CD4-positive, alpha-beta T cell treated with Interleukin-4 for 1 hour (primary cell): ENCODE measurements around the gene KIF26B.

ENCODE experiments used
- DNase-seq, 2 donors: peaks; one replicate each; pipeline ENCODE4 v3.0.0-alpha.2; 2020 to 2022

Gene KIF26B

DNA sequence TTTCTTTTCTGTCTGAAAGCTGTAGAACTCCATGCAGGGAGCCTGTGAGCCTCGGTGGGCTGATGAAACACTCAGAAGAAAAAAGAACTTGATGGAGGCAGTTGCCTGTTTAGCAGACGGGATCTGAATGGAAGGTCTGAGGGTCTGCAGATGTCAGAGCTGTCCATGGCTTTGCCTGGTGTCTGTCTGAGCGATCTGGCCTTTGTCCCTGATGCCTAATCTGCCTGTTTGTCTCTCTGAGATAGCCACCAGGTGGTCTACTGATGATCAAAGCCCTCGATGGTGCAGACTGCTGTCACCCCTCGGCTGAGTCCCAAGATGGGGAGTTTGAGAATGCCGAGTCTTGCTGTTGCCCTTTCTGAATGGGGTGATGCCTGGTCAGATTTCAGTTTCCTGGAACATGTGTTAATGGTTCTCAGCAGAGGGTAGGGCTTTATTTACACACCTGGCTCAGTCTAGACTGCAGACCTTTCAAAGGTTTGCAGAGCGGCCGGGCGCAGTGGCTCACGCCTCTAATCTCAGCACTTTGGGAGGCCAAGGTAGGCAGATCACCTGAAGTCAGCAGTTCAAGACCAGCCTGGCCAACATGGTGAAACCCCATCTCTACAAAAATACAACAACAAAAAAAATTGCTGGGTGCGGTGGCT lies 90.4 kb downstream of the KIF26B start:
- DNase-seq: no peak

DNA sequence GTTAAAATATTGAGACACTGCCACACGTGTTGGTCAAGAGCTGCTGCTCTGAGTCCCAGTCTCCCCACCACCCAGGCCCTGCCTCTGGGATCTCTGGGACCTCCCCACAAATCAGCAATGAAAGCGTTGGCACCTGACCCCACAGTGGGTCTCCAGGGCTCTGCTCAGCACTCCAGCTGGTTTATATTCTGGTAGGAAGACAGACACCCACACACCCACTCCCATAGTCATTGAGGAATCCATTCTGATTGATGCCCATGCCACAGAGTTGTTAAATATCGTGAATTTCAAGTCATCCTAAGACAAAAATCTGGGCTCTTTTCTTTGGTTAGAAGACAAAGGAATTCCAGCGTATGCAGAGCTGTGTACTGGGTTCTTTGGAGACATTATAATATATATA lies 91.6 kb downstream of the KIF26B start:
- DNase-seq: no peak

DNA sequence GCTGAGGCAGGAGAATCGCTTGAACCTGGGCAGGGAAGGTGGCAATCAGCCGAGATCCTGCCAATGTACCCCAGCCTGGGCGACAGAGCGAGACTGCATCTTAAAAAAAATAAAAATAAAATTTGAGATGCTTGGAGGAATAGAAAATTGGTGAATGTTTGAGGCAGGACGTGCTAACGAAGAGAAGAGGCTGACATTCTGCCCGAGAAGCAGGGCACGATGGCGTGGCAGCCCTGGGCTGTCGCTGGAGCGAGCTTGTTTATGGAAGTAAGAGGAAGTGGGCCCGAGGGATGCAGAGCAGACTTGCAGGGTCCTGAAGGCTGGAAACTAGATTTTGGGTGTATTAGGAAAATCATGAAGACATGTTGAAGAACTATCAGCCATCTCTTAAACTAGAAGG lies 92.6 kb downstream of the KIF26B start:
- DNase-seq: no peak

DNA sequence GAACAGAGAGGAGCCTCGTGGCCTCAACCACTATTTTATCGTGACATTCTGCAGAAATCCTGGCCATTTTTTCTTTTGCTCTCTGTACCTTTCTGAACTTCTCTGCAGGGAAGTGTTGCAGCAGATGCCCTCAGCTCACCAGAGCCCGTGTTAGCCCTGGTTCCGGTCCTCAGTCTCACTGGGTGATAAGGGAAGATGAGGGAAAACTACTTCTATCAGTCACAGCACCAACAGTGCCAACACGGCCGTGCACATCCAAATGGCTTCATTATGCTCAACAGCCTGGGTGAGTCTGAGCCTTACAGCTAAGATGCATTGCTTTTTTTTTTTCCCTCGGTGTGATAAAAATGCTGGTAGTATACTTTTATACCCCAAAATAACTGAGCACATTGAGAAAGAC lies 93.0 kb downstream of the KIF26B start:
- no peak for DNase-seq

DNA sequence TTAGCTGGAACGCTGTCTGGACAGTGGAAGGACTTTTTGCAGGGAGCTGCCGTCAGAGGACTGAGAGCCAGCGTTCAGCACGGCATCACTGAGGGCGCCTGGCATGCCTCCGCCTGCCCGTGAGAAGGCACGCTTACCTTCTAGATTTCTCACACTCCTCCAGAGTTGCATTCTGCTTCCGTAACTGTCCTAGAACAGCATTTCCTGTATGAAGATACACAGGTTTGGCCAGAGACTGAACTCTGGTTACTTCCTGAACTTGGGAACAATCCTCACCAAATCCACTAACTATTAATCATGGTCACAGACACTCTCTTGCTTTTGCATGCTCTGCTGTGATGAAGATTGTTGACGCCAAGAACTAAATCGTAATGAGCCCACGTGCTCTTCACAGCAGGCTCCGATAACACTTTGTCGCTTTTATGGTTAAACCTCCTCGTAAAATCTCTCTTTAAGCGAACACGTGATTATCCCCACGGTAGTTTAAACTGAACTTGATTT lies 93.5 kb downstream of the KIF26B start:
- DNase-seq: no peak

DNA sequence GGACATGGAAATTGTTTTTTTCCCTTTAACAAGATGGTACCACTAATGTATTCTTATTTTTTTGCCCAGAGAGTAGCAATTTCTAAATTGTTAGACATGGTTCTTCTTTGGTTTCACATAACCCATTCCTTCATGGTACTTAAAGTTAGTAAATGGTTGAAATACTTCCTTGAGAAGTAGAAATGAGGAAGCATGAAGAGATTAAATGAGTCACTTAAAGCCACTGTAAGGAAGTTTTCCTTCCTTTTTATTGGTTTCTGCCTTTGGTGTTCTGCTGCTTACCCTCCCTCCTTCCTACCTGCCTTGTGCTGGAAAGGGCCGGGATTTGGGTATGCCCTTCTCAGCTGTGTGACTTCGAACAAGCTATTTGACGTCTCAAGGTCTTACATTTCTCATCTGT lies 101.0 kb downstream of the KIF26B start:
- DNase-seq: no peak

DNA sequence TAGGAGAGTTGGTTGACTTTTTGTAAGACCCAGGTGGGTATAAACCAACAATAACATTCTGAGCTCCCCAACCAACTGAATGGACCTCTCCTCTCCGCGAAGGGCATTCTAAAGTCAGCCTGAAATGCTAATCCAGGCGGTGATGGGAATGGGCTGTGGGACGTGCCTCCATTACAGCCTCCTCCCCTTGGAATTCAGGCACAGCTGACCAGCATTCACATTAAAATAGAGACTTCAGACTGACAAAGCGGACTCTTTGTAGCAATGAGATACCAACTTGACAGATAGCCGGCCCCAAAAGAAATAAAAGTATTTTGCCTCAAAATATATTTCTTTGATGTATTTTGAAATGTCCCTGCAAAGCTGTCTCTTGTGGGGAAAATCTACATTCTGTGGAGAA lies 101.7 kb downstream of the KIF26B start:
- no peak for DNase-seq

DNA sequence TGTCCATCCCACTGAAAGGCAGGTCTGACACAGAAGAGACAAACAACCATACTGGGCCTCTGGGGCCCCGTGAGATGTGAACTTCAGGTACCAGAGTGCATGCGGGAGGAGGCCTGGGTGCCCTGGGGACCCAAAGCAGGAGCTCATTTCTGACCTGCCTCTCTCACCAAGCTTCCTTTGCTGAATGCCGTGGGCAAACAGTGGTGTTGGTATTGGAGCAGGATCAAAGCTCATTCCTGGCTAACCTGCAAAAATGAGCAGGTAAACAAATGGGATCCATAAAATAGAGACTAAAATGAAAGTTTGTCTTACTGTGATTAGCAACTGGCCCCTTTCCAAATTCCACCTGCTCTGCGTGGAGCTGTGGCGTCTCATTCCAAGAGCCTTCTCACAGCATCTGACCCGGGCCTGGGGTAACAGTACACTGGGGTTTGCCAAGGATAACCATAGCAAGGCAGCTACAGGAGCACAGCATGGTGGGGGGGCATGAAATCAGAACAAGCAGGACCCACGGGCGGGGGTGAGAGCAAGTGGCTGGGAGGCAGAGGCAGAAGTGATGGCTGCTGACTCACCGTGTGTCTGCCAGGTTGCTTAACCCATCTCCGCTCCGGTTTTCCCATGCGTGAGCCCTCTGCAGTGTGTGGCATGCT lies 103.6 kb downstream of the KIF26B start:
- peak in 1 of 2 donors; percentile 29 for DNase-seq

DNA sequence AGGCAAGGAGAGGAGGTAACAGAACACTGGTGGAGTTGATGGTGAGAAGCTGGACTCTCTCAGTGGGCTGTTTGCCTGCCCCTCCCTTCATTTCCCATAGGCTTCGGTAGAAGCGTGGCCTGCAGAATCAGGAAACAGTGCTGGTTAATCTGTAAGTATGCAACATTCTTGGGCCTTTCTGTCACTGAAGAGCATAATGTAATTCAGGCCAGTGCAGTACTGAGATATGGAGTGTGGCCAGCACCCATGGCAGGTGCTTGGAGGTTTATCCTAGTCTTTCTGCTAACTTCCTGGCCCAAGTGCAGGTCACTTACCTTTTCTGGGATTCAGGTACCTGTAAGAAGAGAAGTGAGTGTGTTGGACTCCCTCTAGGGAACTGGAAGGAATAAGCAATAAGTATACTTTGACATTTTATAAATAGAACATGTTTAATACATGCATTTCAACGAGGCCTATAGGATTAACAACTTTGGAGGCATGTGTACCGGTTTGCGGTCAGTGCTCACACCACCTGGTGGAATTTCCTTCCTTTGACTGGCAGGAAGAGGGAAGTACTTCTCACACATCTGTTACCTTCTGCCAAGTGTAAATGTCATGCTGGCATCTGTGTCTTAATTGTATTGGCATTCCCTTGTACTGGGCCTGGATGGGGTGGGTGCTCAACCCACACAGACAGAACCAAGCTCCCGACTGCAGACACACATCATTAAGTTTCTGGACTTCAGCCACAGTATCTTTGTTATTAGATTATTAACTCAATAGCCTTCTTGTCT lies 105.5 kb downstream of the KIF26B start:
- no peak for DNase-seq

DNA sequence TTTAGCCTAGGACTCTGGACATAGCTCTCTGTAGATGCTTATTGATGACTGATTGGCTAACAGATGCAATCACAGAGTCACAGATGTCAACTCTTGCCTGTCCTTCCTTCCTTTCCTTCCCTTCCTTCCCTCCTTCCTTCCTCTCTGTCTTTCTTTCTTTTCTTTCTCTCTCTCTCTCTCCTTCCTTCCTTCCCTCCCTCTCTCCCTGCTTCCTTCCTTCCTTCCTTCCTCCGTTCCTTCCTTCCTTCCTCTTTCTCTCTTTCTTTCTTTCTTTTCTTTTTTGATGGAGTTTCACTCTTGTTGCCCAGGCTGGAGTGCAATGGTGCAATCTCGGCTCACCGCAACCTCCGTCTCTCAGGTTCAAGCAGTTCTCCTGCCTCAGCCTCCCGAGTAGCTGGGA lies 106.1 kb downstream of the KIF26B start:
- DNase-seq: no peak

DNA sequence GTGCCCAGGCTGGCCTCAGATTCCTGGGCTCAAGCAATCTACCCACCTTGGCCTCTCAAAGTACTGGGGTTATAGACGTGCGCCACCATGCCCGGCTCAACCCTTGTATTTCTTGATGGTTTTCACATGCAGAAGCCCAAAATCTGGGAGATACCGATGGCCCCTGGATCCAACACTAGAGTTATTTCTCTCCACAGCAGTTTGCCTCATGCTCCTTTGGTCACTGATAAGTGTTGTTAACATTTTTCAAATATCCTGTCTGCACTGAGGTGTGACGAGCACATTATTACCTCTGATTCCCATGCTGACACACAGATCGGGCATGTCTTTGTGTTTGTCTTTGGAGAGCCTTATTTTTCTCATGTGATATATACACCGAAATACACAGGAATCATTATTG lies 107.0 kb downstream of the KIF26B start:
- DNase-seq: no peak

DNA sequence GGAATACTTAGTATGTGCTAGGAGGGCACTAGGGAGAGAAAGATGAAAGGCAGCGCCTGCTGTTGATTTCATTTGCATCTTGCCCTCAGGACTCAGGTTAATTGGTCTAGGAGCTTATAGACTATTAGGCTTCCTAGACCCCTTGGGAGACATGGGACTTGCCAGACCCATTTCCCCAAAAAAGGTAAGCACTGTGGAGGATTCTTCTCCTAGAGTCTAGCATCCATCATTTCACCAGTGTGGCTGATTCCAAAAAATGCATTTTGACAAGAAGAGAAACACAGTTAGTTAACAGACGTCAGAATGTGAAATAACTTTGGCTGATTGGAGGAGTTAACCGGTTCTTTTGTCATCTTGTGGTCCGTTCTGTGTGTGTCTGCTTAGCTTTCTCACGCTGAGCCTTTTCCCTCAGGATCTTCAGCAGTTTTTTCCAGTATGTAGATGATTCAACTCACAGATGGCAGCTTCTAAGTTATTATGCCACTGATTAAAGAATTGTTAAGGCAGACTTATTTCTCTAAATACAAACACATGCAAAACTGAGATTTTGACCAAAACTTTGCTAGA lies 108.8 kb downstream of the KIF26B start:
- no peak for DNase-seq

DNA sequence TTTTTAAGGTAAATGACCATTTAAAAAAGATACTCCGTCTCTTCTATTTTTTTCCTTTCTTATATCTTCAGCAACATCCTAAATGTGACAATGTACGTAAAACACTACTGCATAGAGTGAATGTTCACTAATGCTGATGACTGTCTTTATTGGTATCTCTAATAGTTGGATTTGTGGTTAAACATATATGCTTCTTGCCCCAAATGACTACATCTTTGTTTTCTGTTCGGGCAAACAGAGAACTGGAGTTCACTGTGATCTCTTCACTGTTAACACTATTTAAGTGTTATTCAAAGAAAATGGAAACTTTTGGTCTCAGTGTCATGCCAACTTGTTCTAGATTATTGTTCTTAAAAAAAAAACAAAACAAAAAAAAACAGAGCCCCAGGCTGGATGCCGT lies 109.4 kb downstream of the KIF26B start:
- no peak for DNase-seq

DNA sequence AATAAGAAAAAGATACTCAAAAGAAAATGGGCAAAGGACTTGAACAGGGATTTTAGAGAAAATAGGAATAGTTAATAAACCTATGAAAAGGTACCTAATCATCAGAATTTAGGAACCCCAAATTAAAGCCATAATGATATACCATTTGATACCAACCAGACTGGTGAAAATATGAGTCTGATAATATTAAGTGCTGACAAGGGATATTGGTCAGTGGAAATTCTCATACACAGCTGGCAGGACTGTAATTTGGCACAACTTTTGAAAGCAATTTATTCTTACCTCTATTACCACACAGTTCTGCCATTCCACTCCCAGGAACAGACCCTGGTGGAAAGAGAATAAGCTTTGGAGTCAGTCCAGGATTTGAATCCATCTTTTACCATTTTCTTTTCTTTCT lies 111.3 kb downstream of the KIF26B start:
- DNase-seq: no peak

DNA sequence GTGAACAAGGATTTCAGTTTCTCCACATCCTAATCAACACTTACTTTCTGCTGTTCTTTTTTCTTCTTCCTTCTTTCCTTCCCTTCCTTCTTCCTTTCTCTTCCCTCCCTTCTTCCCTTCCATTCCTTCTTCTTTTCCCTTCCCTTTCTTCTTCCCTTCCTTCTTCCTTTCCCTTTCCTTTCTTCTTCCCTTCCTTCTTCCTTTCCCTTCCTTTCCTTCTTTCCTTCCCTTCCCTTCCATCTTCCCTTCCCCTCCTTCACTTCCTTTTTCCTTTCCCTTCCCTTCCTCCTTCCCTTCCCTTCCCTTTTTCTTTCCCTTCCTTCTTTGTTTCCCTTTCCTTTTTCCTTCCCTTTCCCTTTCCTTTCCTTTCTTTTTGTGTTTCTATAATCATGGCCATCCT lies 115.3 kb downstream of the KIF26B start:
- no peak for DNase-seq

DNA sequence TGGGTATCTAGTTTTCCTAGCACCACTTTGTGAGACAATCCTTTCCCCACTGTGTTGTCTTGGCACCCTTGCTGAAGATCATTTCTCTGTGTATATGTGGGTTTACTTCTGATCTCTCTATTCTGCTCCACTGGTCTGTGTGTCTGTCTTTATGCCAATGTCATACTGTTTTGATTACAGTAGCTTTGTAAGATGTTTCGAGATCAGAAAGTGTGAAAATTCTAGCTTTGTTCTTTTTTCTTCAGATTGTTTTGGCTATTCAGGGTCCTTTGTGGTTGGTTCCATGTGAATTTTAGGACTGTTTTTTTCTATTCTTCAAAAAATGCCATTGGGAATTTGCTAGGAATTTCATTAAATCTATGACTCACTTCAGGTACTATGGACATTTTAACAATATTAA lies 116.2 kb downstream of the KIF26B start:
- DNase-seq: no peak

DNA sequence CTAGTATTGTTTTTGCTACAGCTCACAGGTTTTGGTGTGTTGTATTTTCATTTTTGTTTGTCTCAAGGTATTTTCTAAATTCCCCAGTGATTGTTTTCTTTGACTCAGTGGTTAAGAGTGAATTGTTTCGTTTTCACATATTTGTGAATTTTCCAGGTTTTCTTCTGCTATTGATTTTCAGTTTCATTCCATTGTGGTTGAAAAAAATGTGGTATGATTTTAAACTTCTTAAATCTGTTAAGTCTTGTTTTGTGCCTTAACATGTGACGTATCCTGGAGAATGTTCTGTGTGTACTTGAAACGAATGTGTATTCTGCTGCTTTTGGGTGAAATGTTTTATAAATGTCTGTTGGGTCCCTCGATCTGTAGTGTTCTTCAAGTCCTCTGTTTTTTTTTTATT lies 117.9 kb downstream of the KIF26B start:
- DNase-seq: no peak

DNA sequence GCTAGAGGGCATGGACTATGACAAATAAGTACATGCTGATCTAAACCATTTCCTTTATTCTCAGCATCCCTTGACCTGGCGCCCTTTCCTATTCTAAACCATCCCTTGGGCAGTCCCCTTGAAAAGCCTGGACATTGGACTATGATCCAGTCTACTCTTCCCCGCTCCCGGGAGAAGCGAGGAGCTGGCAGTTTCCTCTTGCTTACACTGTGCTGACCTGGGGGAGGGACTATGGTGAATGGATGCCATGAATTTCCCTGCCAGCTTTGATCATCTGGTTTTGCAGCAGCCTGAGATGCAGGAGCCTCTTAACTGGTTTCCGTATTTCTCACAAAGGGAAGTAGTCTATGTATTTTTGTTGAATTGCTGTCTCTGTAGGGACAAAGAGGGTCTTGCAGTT lies 121.7 kb downstream of the KIF26B start:
- no peak for DNase-seq

DNA sequence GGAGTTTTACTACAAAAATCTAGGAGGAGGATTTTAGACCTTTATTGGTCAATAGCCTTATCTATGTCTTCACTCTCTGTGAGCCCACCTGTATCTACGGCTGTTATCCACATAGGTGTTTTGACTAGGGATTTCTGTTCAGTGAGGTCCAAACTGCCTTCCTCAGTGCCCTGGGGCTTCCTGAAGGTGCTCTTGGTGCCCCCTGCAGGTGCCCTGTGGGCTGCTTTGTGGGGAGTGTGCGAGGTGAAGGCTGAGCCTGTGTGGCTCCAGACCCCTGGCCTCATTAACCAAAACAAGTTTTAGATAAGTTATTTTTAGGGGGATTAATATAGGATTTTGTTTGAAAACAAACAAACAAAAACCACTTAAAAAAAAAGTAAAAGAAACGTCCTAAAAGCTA lies 122.5 kb downstream of the KIF26B start:
- no peak for DNase-seq

DNA sequence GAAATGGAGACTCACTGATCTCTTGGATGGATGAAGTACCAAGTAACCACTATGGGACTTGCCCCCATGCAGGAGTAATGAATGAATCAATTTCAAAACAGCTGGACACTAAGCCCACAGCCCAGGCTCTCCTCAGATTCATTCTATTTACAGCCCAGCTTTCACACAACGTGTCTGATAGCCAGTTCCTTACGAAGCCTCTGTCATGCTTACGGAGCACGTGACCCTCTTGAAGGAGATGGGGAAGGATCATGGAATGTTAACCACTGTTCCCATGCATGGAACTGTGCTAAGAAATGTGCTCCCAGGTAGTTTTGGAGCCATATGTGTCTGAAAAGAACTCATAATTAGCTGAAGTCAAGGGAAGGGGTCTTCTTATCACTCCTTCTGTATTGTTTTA lies 124.1 kb downstream of the KIF26B start:
- DNase-seq: no peak

DNA sequence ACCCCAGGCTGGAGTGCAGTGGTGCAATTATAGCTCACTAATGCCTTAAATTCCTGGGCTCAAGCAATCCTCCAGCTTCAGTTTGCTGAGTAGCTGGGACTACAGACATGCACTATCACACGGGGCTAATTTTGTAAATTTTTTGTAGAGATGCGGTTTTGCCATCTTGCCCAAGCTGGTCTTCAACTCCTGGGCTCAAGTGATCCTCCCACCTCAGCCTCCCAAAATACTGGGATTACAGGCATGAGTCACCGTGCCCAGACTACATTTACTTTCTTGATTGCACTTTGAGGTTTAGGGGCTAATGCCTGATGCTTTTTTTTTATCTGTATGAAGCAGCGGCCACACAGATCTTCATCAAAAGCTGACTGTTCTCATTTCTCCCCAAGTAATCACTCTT lies 124.6 kb downstream of the KIF26B start:
- DNase-seq: no peak

DNA sequence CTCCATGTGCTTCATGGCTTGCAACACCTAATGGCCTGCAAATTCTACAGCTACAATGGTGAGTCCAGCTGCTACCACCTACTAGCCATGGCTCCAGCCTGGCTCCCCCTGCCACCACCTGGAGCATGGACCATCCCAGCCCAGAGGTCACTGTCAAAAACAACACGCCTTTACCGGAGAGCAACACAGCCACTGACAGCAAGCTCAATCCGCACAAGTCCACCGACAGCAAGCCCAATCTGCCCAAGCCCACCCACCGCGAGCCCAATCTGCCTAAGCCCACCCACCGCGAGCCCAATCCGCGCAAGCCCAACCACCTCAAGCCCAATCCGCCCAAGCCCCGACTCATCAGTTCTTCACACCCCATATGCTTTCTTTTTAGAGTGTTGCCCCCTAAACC lies 128.2 kb downstream of the KIF26B start:
- no peak for DNase-seq

DNA sequence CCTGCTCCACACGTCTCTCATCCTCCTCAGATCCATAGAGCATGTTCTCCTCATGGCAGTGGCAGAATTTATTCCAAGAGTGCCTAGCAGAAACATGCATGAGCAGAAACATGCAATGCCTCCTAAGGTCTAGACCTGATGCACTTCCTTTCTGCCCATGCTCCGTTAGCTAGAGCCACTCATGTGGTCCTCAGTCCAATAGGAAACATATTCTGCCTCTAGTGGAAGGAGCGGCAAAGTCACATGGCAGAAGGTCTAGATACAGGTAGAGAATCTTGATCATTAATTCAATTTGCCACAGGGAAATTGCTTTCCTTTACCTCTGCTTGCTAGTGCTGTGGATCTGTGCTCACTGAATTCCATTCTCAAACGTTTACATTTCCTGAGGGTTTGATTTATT lies 130.4 kb downstream of the KIF26B start:
- DNase-seq: no peak

DNA sequence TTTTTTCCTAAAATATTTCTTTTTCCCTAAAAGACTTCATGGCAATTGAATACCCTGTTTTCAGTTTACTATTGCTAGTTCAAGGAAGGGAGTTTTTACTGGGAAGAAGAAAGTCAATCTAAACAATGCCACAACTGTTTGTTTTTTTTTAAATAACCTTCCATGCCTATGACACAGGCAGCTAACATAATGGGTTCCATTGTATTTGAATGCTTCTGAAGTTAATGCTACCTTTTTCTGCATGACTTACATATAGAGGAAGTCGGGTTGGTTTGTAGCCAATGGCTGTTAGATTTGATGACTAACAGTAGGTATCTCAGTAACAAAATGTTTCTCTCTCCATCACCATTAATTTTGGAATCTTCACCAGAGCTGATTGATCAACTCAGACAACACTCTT lies 134.0 kb downstream of the KIF26B start:
- DNase-seq: no peak
